ENCODE measurements around the gene CYGB. TPM values are rescaled to one million over a fixed set of nuclear protein-coding genes. Genes with fewer than 3 reads are reported as not detected.

Gene CYGB
- polyA plus RNA-seq, 3 donors = not detected

DNA sequence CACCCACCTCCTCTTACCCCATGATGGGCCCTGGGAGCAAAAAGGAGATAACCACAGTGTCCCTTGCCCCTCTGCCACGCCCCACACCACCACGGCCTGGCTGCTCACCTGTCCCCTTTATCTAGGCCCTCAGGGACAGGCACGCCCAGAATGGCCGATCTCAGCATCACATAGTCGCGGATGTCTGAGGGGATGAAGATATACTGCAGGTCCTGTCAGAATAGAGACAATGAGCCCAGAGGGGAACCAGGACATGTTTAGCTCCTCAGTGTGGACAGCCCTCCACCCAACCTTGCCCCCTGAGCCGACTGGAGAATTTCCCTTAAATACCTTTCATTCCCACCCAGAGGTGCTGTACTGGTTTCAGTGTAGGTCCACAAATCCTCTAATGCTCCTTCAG, 32.9 kb upstream of the CYGB start:
- Histone ChIP-seq H3K4me3 (replicated peaks in 1 of 3; ENCODE audit: low read depth in 2 of 3, low read length in 3 of 3) (no peak overlapping the region), H3K4me2 (replicated peaks; ENCODE audit: extremely low read depth, low read length, poor library complexity, severe bottlenecking) (no peak overlapping the region), H2AFZ (ENCODE audit: insufficient read depth, low read depth, low read length, poor library complexity, severe bottlenecking) (no peak overlapping the region), H3K27me3 (ENCODE audit: control insufficient read depth in 2 of 2, insufficient read depth in 2 of 2, low read length in 2 of 2) (peaks cover 0 to 7% of the 10 kb centered on the region in 2 donors), H3K36me3 (replicated peaks in 1 of 2; ENCODE audit: control insufficient read depth in 1 of 2, insufficient read depth in 2 of 2, low read length in 2 of 2) (peaks cover 6 to 12% of the 10 kb centered on the region in 2 donors), H3K9ac (ENCODE audit: insufficient read depth, low read length, poor library complexity, severe bottlenecking) (no peak overlapping the region), H3K4me1 (ENCODE audit: control insufficient read depth in 1 of 2, insufficient read depth in 2 of 2, low read length in 2 of 2) (peaks cover 21 to 28% of the 10 kb centered on the region in 2 donors), H3K9me3 (replicated peaks in 1 of 2; ENCODE audit: control insufficient read depth in 1 of 2, insufficient read depth in 1 of 2, low read length in 2 of 2) (no peaks in the 10 kb centered on the region), H3K27ac (ENCODE audit: low read depth in 1 of 2, low read length in 2 of 2) (no peak overlapping the region), H4K20me1 (ENCODE audit: insufficient read depth, low read length) (peaks cover 28% of the 10 kb centered on the region), H3K79me2 (ENCODE audit: insufficient read depth, low read length) (no peaks in the 10 kb centered on the region)
- intact Hi-C loops (cut with micrococcal nuclease) = no loop called here
- no CpG with 5 or more reads among the region's 7 CpGs for WGBS (ENCODE audit: insufficient coverage)
- TF ChIP-seq, protein P1, sequence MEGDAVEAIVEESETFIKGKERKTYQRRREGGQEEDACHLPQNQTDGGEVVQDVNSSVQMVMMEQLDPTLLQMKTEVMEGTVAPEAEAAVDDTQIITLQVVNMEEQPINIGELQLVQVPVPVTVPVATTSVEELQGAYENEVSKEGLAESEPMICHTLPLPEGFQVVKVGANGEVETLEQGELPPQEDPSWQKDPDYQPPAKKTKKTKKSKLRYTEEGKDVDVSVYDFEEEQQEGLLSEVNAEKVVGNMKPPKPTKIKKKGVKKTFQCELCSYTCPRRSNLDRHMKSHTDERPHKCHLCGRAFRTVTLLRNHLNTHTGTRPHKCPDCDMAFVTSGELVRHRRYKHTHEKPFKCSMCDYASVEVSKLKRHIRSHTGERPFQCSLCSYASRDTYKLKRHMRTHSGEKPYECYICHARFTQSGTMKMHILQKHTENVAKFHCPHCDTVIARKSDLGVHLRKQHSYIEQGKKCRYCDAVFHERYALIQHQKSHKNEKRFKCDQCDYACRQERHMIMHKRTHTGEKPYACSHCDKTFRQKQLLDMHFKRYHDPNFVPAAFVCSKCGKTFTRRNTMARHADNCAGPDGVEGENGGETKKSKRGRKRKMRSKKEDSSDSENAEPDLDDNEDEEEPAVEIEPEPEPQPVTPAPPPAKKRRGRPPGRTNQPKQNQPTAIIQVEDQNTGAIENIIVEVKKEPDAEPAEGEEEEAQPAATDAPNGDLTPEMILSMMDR (IDR thresholded peaks at IDR 0.05) = no peak
- H3K9me3 Mint-ChIP-seq = peaks cover 2 to 13% (median 6%) of the 10 kb centered on the region in 7 donors
- no peak for DNase-seq
- peaks cover 27% of the 10 kb centered on the region for H3K4me1 Mint-ChIP-seq
- no peak overlapping the region for H3K4me3 Mint-ChIP-seq
- H3K36me3 Mint-ChIP-seq = peaks cover 14 to 33% of the 10 kb centered on the region in 2 donors
- no peak overlapping the region for H3K27ac Mint-ChIP-seq
- peaks cover 10 to 25% (median 17%) of the 10 kb centered on the region in 3 donors for H3K27me3 Mint-ChIP-seq (ENCODE audit: low read depth in 3 of 3)

DNA sequence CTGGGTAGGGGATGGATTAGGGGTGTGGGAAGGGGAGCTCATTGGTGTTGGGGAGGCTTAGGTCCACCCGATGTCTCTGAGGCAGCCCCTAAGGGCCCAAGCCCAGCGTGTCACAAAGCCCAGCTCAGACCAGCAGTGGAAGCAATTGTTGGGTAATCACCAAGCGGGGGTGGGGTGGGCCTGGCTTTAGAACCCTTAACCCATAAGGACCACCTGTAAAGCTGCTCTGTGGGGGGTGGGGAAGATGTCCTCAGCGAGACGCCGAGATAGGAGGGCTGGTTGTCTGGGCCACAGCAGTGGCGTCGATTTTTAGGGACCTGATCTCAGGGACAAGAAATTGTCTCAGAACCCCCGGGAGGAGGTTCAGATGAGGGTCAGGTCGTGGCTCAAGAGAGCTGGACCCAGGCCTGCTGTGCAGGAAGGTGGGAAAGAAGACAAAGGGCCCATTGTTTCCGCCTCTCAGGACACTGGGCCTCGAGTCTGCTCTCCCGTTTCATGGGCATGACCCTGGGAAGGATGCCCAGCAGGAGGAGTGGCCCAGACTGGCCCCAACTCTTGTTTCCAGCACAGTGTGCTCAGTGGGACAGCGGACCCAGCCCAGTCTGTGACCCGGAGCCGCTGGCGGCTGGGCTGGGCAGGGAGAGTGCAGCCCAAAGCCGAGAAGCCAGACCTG, 32.2 kb upstream of the CYGB start:
- H3K9me3 Mint-ChIP-seq = peaks cover 2 to 13% (median 6%) of the 10 kb centered on the region in 7 donors
- no peaks in the 10 kb centered on the region for H3K79me2 ChIP-seq (ENCODE audit: insufficient read depth, low read length)
- peaks cover 21 to 37% of the 10 kb centered on the region in 2 donors for H3K36me3 Mint-ChIP-seq
- intact Hi-C loops (cut with micrococcal nuclease) = loop anchor here in 1 of 2 donors (5.0 kb wide), 1 partner anchor 53 kb away; no protein-coding TSS in a partner anchor
- peaks cover 13 to 19% of the 10 kb centered on the region in 2 donors for H3K36me3 ChIP-seq (replicated peaks in 1 of 2; ENCODE audit: control insufficient read depth in 1 of 2, insufficient read depth in 2 of 2, low read length in 2 of 2)
- H3K4me3 Mint-ChIP-seq = no peak overlapping the region
- TF ChIP-seq, protein P1 (IDR thresholded peaks at IDR 0.05) = no peak
- H3K27me3 Mint-ChIP-seq (ENCODE audit: low read depth in 3 of 3) = peaks cover 10 to 25% (median 20%) of the 10 kb centered on the region in 3 donors
- peaks cover 30% of the 10 kb centered on the region for H3K4me1 Mint-ChIP-seq
- no peak overlapping the region for H3K4me3 ChIP-seq (replicated peaks in 1 of 3; ENCODE audit: low read depth in 2 of 3, low read length in 3 of 3)
- H3K9ac ChIP-seq (ENCODE audit: insufficient read depth, low read length, poor library complexity, severe bottlenecking) = no peak overlapping the region
- 94% methylated on average over 15 of the region's 18 CpGs for WGBS (ENCODE audit: insufficient coverage)
- H3K9me3 ChIP-seq (replicated peaks in 1 of 2; ENCODE audit: control insufficient read depth in 1 of 2, insufficient read depth in 1 of 2, low read length in 2 of 2) = no peaks in the 10 kb centered on the region
- H3K4me2 ChIP-seq (replicated peaks; ENCODE audit: extremely low read depth, low read length, poor library complexity, severe bottlenecking) = no peak overlapping the region
- H2AFZ ChIP-seq (ENCODE audit: insufficient read depth, low read depth, low read length, poor library complexity, severe bottlenecking) = no peak overlapping the region
- H4K20me1 ChIP-seq (ENCODE audit: insufficient read depth, low read length) = peaks cover 35% of the 10 kb centered on the region
- H3K27me3 ChIP-seq (ENCODE audit: control insufficient read depth in 2 of 2, insufficient read depth in 2 of 2, low read length in 2 of 2) = peaks cover 0 to 7% of the 10 kb centered on the region in 2 donors
- peaks cover 21 to 28% of the 10 kb centered on the region in 2 donors for H3K4me1 ChIP-seq (ENCODE audit: control insufficient read depth in 1 of 2, insufficient read depth in 2 of 2, low read length in 2 of 2)
- peak overlapping the region in 1 of 7 donors; percentile 21 for H3K27ac Mint-ChIP-seq
- H3K27ac ChIP-seq (ENCODE audit: low read depth in 1 of 2, low read length in 2 of 2) = no peak overlapping the region
- no peak for DNase-seq
